SK-N-DZ (cell line): ENCODE results near the gene LDLRAD4.

Source experiments
- DNase-seq: peaks from one replicate; pipeline ENCODE4 v3.0.0-alpha.2; 2015; ENCODE audit warnings: low spot score

Gene LDLRAD4

DNA sequence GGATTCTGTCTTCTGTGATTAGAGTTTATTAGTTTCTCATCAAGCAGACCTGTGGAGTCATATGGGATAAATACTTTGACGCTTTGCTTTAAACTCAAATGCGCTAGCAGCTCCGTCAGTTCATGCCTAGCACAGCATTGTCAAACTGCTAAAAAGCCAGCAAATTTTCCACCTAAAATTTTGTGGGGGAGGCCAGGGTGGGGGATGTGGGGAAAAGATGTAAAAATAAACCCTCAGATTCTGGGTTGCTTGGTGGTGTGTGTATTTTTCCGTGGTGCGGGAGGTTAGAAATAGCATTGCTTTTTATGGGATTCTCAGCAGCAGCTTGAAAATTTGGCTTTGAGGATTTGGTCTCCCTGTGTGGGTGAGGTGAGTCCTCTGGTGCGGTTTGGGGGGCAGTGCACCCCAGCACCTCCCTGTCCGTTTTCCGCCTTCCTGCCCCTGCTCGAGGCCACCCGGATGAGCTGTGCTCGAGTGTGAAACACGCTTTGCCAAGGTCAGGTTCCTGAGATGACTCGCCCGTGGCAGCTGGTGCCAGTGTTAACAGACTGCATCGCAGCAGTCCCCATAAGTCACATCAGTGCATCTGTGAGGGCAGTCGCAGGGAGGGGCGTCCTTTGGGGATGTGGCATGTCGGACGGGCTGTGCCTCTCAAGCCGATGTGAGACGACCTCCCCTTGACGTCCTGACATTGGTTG is 65.9 kb downstream of the LDLRAD4 start:
- no peak for DNase-seq

DNA sequence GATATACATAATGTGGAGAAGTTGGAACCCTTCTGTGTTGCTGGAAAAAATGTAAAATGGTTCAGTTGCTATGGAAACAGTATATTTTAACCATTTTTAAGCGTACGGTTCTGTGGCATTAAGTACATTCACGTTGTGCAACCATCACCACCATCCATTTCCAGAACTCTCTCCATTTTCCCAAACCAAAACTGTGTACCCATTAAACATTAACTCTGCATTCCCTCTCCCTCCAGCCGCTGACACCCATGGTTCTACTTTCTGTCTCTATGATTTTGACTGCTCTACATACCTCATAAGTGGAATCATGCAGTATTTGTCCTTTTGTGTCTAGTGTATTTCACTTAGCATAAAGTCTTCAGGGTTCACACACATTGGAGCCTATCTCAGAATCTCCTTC is 67.3 kb downstream of the LDLRAD4 start:
- no peak for DNase-seq

DNA sequence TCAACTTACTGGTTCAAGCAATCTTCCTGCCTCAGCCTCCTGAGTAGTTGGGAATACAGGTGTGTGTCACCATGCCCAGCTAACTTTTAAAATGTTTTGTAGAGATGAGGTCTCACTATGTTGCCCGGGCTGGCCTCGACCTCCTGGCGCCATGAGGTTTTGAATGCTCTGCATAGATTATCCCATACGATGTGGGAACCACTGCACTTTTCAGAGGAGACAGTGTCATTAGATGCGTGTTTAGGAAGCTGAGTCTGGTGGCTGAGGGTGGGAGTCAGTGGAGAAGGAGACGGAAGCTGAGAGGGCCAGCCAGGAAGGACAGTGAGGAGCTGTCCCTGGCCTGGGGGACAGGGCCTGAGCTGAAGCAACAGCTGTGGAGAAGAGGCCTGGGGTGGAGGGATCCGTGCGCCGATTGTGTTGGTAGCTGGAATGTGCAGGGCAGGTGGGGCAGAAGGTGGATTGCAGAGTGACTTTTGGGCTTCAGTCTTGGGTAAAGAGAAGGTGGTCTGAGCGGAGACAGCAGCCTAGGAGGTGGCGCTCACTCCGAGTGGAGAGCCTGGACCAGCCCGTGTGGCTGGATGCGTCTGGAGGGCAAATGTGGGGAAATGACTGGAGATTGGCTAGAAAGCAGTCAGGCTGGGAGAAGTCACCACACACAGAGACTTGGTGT is 68.0 kb downstream of the LDLRAD4 start:
- DNase-seq = no peak

DNA sequence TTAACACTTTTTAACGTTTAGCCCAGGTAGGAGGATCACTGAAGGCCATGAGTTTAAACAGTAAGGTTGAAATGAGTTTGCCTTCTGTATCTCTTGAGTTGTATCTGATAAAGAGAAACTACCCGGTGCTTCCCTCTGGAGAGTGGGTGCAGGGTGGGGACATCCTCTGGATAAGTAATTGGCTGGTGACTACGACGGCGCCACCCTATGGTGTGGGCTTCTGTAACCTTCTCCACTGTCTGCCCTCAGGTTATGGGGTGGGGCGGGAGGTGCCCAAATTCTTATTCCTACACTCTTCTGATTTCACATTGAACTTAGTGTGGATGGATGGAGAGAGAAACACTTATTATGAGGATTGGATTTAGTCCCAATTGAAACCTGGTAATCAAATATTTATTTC is 68.8 kb downstream of the LDLRAD4 start:
- DNase-seq = no peak

DNA sequence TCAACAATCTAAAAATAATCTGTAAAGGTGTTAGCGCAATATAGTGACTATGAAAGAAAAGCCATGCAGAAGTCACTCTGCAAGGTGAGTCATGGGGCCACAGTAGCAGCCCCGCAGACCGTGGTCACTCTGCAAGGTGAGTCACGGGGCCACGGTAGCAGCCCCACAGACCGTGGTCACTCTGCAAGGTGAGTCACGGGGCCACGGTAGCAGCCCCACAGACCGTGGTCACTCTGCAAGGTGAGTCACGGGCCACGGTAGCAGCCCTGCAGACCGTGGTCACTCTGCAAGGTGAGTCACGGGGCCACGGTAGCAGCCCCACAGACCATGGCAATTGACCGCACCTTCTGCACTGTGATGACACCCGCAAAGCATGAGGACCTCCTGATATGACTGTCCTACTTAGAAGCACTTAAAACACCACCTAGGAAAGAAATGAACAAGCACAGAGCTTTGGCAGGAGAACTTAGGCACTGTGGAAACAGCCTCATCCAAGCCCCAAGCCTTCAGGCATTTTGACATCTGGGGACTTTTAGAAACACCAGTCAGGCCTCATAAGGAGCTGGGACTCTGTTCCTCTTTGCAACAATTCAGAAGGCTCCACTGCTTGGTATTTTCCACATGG is 70.1 kb downstream of the LDLRAD4 start:
- no peak for DNase-seq

DNA sequence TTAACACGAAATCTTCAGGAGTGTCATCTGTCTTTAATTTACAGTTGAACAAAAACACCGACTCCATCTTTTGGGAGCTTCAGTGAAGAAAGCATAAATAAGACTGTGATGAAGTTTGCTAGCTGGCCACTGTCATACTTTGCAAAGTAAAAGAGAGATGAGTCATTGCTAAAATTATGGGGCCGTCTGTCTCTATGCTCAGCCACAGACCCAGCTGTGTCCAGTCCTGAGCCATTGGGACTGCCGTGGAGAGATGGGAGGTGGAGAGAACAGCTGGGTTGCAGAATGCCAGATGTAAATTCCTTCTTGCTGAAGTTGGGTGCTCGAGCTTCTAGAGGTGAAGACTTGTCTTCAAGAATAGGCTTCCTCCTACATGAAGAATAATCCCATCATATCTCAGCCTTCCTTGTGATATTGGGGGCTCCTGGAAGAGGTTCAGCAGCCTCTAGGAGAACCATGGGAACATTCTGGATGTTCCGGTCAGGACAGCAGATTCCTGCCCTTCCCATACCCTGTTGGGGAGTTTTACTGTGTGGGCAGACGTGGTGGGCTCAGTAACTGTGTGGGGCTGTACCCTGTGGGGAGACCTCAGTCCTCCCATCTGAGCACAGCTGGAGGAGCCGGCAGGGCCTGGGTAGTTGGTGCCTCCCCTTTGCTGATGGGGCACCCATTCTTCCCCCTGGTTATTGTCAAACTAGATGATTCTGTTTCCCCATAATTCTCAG is 71.1 kb downstream of the LDLRAD4 start:
- DNase-seq = no peak

DNA sequence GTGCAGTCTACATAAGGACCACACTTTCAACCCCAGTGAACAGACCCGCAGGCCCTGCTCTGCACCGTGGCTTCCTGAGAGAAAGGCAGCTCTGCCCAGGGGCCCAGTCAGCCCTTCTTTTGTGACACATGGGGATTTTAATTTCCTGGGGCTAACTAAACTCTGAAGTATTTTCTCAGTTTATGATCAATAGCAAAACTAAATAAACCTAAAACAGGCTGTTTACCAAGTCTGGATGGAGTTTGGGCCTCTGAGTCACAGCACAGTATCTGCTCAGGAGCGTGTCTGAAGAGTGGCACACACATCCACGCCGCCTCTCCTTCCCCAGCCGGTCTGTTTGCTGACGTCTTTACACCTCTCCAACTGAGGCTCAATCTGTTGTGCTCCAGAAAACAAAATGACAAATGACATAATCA is 72.3 kb downstream of the LDLRAD4 start:
- DNase-seq = no peak

DNA sequence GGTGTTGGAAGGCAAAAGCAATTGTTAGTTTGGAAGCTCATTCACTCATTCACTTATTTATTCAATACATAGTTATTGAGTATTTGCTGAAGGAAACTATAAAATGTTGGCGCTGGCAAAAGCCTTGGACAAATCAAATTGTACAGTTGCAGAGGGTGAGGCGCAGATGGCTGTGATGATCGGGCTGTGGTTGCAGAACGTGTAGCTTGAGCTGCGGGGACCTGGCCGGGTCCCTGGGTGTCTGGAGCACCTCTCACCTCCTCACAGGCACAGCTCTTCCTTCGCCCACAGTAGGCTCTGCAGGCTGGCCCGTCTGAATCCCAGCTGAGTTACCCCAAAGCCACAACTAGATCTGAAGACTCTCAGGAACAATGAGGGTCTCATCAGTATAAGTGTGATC is 72.7 kb downstream of the LDLRAD4 start:
- DNase-seq = no peak

DNA sequence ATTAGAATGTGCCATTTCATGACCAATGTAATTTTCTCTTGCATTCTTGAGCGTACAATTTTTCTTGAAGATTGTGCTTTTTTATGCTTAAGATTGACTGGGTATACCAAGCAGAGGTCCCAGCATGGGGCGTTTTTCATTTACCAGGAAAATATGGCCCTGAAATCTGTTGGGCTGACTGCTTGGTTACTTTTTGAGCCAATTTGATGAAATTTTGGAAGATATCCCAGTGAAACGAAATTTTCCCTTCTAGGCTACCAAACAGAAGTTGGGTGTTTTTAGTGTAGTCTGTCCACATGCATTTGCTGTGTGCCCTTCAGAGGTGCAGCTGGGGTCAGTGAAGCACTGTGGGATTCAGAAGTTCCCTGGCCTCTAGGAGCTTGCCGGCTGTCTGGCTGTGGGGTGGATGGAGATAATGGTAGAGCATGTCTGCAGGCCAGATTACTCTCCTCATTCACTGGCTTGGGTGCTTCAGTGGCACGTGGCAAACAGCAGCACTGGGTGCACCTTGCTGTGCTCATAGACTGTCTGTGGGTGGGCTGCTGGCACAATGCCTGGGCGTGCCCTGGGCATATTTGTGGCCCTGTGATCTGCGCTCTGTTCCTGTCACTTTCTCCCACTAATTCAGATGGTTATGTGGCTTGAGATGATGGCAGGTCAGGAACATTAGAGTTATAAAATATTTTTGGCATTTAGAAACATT is 73.3 kb downstream of the LDLRAD4 start:
- no peak for DNase-seq

DNA sequence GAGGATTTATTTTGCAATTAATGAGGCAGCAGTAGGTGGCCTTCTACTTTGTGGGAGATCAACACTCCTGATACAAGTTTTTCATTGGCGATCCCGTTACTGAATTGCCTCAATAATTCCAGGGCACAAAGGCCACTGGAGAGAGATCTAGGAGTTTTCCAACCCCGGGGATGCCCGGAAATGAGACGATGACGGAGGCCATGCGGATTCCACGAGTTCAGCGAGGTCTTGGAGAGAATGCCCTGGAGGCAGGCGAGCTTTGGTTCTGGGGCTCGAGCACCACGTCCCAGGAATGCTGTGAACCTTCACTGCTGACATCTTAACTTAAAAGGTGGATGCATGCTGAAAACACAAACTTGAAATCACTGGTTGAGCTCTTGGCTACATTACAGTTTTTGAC is 74.2 kb downstream of the LDLRAD4 start:
- no peak for DNase-seq

DNA sequence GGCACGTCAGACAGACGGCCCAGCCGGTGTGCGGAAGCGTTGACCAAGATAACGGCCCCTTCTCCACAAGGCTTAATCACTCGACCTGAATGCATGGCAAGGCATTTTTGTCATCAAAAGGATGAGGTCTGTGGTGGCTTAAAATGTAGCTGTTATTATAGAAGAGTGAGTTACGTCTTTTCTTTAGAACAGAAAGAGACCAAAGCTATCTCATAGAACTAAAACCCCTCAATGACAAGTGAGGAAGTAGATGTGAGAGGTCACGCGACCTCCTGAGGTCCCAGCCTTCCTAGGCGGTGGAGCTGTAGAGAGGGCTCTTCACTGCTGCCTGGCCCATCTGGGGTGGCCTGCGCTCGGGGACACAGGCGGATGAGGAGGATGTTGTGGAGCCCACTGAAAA is 75.7 kb downstream of the LDLRAD4 start:
- DNase-seq = no peak

DNA sequence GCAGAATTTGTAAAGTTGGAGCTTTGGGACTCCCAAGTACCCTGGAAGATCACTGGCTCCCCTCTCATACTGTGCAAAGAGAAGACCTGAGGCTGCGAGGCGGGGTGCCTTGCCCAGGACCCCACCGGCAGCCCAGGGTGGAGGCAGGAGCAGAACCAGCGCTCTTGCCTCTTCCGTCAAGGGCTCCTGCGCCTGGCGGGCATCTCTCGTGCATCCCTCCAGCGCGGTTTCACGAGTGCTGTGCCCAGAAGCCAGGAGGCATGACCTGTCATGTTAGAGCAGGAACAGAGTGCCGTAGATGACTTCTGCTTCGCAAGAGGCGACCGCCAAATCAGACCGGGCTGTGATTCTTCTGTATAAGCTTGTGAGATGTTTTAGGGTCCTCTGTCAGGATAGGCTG is 77.3 kb downstream of the LDLRAD4 start:
- no peak for DNase-seq

DNA sequence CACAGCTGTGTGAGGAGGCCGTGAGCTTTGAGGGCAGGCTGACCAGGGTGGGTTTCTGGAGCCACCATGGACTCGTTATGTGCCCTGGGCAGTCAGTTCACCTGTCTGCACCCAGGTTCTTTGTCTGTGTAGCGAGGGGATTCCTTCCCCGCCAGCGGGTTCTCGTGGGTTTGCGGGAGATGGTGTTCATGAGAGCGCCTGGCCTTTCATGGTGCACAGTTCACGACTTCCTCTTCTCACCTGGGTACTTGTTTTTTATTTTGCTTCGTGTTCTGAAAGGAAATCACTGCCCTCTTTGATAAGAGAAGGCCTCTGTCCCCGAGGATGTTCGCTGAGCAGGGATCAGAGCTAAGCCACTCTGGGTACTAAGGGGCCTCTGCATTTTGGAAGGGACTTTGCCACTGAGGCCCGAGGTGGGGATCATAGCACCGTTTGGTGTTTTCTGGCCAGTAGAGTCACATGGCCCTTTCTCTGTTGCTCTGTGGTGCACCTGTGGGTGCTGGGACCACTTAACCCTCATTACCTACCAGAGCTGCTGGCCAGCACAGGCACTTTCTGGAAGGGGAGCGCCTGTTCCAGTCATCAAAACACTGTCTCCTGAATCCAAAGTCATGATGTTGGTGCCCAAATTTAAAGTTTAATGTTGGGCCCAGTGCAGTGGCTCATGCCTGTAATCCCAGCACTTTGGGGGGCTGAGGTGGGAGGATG is 78.5 kb downstream of the LDLRAD4 start:
- no peak for DNase-seq

DNA sequence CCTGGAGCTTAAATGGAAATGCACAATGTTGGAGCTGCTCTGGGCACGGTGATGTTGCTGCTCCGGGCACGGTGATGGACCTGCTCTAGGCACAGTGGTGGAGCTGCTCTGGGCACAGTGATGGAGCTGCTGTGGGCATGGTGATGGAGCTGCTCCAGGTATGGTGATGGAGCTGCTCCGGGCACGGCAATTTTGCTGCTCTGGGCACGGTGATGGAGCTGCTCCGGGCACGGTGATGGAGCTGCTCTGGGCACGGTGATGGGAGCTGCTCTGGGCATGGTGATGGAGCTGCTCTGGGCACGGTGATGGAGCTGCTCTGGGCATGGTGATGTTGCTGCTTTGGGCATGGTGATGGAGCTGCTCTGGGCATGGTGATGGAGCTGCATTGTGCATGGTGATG is 79.7 kb downstream of the LDLRAD4 start:
- DNase-seq = no peak

DNA sequence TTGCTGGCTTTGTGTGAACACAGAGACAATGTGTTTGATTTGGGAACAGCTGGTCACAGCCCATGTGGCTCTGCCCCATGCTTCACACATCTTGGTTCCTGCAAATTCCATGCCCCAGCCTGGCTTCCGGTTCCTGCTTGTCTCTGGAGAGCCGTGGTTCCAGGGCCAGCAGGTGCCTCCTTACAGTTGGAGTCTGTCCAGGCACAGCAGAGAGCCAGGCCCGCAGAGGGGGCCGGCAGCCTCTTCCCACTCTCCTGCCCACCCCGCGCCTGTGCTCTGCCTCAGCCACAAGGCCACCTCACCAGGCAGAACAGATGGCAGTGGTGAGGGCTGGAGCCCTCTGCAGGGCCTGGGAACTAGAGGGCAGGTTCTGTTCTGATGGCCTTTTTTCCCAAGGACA is 81.5 kb downstream of the LDLRAD4 start:
- DNase-seq = peak; percentile 14

DNA sequence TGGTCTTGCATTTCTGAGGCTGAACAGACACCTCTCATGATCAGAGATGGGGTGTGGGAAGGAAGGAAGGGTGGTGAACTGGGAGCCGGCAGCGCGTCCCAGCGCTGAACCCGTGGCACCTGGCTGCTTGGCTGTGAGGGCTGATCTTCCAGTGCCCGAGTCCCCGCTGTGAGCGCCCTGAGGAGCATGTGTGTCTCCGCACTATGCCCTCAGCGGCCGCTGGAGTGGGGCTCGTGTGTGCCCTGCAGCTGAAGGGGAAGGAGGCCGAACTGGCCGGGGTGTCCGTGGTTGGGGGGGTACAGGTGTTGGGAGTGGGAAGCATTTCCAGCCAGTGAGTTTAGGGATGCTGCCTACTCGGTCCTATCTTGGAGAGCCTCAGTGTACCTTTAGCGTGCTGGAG is 82.2 kb downstream of the LDLRAD4 start:
- DNase-seq = no peak

DNA sequence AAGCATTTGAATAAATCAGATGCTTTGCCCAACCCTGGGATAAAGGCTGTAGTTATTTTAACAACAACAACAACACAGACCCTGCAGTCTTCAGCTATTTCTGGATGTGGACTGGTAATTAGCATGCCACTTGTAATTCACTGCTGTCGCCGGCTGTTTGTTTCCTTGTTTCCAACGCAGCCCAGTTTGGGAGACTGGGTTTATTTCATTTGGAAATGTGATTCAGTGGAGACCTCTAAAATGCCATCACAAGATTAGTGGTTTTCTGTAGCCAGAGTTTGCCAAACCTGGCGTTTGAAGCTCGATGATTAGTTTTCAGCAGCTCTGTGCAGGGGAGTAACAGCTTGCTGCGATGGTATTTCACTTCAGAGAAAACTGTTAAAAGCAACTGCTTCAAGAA is 83.5 kb downstream of the LDLRAD4 start:
- DNase-seq = no peak

DNA sequence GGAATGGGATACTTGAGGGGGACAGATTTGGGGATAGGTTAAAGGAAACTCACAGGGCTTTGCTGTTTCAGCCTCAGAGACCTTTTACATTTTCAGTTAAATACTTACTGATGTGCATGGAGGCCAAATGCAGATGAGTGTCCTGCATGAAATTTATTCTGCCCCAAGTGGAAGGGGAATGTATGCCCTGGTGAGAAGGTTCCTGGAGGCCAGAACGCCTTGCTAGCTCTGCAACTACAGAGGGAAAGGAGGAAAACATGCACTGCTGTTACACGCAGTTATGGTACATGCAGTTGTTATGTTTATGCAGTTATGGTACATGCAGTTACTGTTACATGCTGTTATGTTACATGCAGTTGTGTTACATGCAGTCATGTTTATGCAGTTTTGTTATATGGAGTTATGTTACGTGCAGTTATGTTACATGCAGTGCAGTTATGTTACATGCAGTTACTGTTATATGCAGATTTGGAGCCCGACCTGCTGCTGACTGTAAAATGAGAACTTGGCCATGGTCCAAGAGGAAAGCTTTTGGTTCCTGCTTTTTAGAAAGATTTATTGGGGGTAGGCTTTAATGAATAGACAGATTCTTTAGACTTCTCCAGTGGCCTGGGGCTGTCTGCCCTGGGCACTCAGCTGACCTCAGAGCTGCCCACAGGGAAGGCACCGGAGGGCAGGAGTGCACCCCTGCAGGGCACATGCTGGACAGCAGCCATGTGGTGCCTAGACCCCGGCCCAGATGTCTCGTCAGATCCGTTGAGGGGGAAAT is 84.1 kb downstream of the LDLRAD4 start:
- DNase-seq = no peak

DNA sequence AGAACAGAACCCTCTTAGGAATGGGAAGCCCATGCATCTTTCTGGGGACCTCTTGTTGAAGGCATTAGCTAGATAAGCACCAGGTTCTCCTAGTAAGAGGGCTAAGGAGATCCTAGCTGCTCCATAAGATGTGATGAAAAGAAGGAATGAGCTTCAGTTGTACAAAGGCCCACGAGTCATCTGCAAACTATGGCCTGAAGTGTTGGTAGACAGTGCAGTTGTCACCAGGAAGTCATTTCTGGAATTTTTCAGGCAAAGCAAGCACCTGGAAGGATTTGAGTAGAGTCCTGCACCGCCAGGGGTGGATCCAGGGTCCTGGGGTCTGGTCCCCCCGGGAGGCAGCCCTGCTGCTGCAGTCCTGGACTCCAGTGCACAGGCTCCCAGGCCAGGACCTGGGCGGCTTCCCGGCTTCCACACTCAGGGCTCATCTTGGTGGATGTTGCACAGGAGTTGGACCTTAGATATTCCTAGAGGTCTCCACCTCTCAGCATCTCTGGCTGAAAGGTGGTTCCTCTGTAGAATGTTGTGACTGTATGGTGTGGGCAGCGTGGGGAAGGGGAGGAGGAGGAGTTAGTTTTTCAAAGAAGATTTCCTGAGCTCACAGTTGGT is 85.3 kb downstream of the LDLRAD4 start:
- no peak for DNase-seq

DNA sequence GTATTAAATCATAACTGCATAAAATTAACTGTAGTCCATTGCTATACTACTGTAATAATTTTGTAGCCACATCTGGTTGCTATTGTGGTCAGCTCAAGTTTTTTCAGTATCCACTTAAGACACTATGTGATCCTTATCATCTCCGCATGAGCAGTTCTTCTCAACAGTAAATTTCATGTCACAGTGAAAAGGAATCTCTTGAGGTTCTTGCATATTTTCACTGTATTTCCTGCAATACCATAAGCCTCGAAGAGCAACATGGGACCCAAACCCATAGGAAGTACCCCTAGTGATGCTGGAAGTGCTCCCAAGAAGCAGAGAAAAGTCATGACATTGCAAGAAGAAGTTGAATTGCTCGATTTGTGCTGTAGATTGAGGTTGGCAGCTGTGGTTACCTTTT is 86.7 kb downstream of the LDLRAD4 start:
- no peak for DNase-seq
